NCI-H2029 (cell line): ENCODE data around the gene C4A.
"Not testable (repeated sequence)": the region's sequence is repeated elsewhere in the genome, so short reads cannot be mapped to it uniquely, and the experiment has no call there.

Experiments
- DNase-seq: peaks from one replicate; lab custom pipeline; 2025; lab: John Stamatoyannopoulos, UW

C4A gene

GRCh38 chr6:31981744-31982143 is at the start of gene C4A:
Gene C4A (plus strand): TSS chr6:31982057. CDS start chr6:31982108, 51 bp downstream.
- DNase-seq, result not testable (repeated sequence)

- DNase-seq, result not testable (repeated sequence)
Observed at GRCh38 chr6:31932137-31932536, 49.7 kb upstream of the C4A start.

- DNase-seq, result no peak
Observed at GRCh38 chr6:31933537-31933936, 48.3 kb upstream of the C4A start.

- DNase-seq, result no peak
Observed at GRCh38 chr6:31935021-31935420, 46.8 kb upstream of the C4A start.

GRCh38 chr6:31935823-31936222 is 46.0 kb upstream of the C4A start:
- no peak for DNase-seq

GRCh38 chr6:31940256-31940664 is 41.6 kb upstream of the C4A start:
- DNase-seq, result no peak

- DNase-seq, result no peak
Observed at GRCh38 chr6:31943742-31944141, 38.1 kb upstream of the C4A start.

- DNase-seq, result no peak
Observed at GRCh38 chr6:31945154-31945506, 36.7 kb upstream of the C4A start.

GRCh38 chr6:31945507-31946369 is 36.1 kb upstream of the C4A start, which contains the start of gene CFB:
Gene CFB (plus strand): TSS chr6:31946095. CDS start chr6:31946222, 127 bp downstream.
- no peak for DNase-seq

- no peak for DNase-seq
Observed at GRCh38 chr6:31946370-31946885, 35.4 kb upstream of the C4A start.

- no peak for DNase-seq
Observed at GRCh38 chr6:31947070-31947675, 34.7 kb upstream of the C4A start.

- DNase-seq, result no peak
Observed at GRCh38 chr6:31947864-31948263, 34.0 kb upstream of the C4A start.

GRCh38 chr6:31948306-31948705 is 33.6 kb upstream of the C4A start:
- DNase-seq, result no peak

- DNase-seq, result no peak
Observed at GRCh38 chr6:31948753-31949413, 33.0 kb upstream of the C4A start.

GRCh38 chr6:31949926-31950548 is 31.8 kb upstream of the C4A start:
- no peak for DNase-seq

- DNase-seq, result no peak
Observed at GRCh38 chr6:31952140-31952805, 29.6 kb upstream of the C4A start.

GRCh38 chr6:31952890-31953289 is 29.0 kb upstream of the C4A start:
- no peak for DNase-seq

- no peak for DNase-seq
Observed at GRCh38 chr6:31954511-31954910, 27.3 kb upstream of the C4A start.

- no peak for DNase-seq
Observed at GRCh38 chr6:31956796-31957195, 25.1 kb upstream of the C4A start.

- DNase-seq, result no peak
Observed at GRCh38 chr6:31958412-31958740, 23.5 kb upstream of the C4A start.
